Limb (tissue), 2 donors: ENCODE results near the gene KRTAP4-7.
"Not testable (repeated sequence)": the region's sequence is repeated elsewhere in the genome, so short reads cannot be mapped to it uniquely, and the experiment has no call there.

Experiments used
- DNase-seq, 2 donors: peaks; one replicate each; pipeline ENCODE4 v3.0.0-alpha.2; 2016; ENCODE audit errors: extremely low spot score in 2 of 2

KRTAP4-7 gene

GRCh38 chr17:41108728-41109386 is 24.9 kb downstream of the KRTAP4-7 start:
- not testable (repeated sequence) for DNase-seq

- no peak for DNase-seq
These were observed 27.4 kb downstream of the KRTAP4-7 start for GRCh38 chr17:41111151-41111885.

- DNase-seq, result no peak
These were observed 32.3 kb downstream of the KRTAP4-7 start for GRCh38 chr17:41116297-41116696.

GRCh38 chr17:41117846-41118386 is 34.0 kb downstream of the KRTAP4-7 start, which contains the start of gene KRTAP4-11:
TSS of gene KRTAP4-11 (minus strand) at chr17:41118373. CDS start at chr17:41118315, 58 bp downstream.
- not testable (repeated sequence) for DNase-seq

- no peak for DNase-seq
These were observed 34.8 kb downstream of the KRTAP4-7 start for GRCh38 chr17:41118721-41119120.

GRCh38 chr17:41119696-41120690 is 36.0 kb downstream of the KRTAP4-7 start:
- not testable (repeated sequence) for DNase-seq

GRCh38 chr17:41121742-41122141 is 37.8 kb downstream of the KRTAP4-7 start:
- DNase-seq, result no peak

- not testable (repeated sequence) for DNase-seq
These were observed 39.5 kb downstream of the KRTAP4-7 start for GRCh38 chr17:41123292-41123990.

- not testable (repeated sequence) for DNase-seq
These were observed 40.0 kb downstream of the KRTAP4-7 start, which contains the start of gene KRTAP4-12 for GRCh38 chr17:41123991-41124371. TSS of gene KRTAP4-12 (minus strand) at chr17:41124182. CDS start at chr17:41124122, 60 bp downstream.

GRCh38 chr17:41125064-41125463 is 41.1 kb downstream of the KRTAP4-7 start:
- DNase-seq, result no peak

- no peak for DNase-seq
These were observed 42.5 kb downstream of the KRTAP4-7 start for GRCh38 chr17:41126412-41126811.

- no peak for DNase-seq
These were observed 43.4 kb downstream of the KRTAP4-7 start for GRCh38 chr17:41127371-41127770.

GRCh38 chr17:41131979-41132378 is 48.0 kb downstream of the KRTAP4-7 start:
- DNase-seq, result no peak

GRCh38 chr17:41133880-41134735 is 50.2 kb downstream of the KRTAP4-7 start:
- DNase-seq, result no peak
